Astrocyte (in vitro differentiated cells and primary cell): ENCODE data around the gene VAV2. TPM values are rescaled to one million over a fixed set of nuclear protein-coding genes. Genes with fewer than 3 reads are reported as not detected.

Experiments
- DNase-seq: peaks from one replicate; pipeline ENCODE4 v3.0.0-alpha.2; 2010; ENCODE audit warnings: low read depth
- FAIRE-seq: peaks from 2 replicates; lab custom pipeline; 2011; peaks lifted over from hg19 to GRCh38; lab: Jason Lieb, UNC
- H2AFZ ChIP-seq: 2 replicates; pipeline ENCODE4 v1.6.0; 2012; ENCODE audit warnings: low read depth, low read length, inconsistent platforms
- H3K27ac ChIP-seq: 2 replicates; pipeline ENCODE4 v1.5.1; 2011; ENCODE audit warnings: low read depth, low read length, inconsistent platforms
- H3K27me3 ChIP-seq: 2 replicates; pipeline ENCODE4 v1.6.0; 2011; ENCODE audit warnings: low read length, inconsistent platforms; ENCODE audit not compliant: insufficient read depth
- H3K36me3 ChIP-seq: 2 replicates; pipeline ENCODE4 v1.5.1; 2011; ENCODE audit warnings: low read length, inconsistent platforms; ENCODE audit not compliant: insufficient read depth
- H3K4me1 ChIP-seq: 2 replicates; pipeline ENCODE4 v1.5.1; 2011; ENCODE audit warnings: low read length, inconsistent platforms; ENCODE audit not compliant: insufficient read depth
- H3K4me2 ChIP-seq: 2 replicates; pipeline ENCODE4 v1.6.0; 2012; ENCODE audit warnings: low read length, inconsistent platforms
- H3K4me3 ChIP-seq: 2 replicates; pipeline ENCODE4 v1.5.1; 2011; ENCODE audit warnings: low read depth, mild to moderate bottlenecking, low read length, inconsistent platforms; ENCODE audit not compliant: insufficient read depth
- H3K79me2 ChIP-seq: 2 replicates; pipeline ENCODE4 v1.6.0; 2012; ENCODE audit warnings: mild to moderate bottlenecking, low read length, inconsistent platforms; ENCODE audit not compliant: insufficient read depth
- H3K9ac ChIP-seq: 2 replicates; pipeline ENCODE4 v1.6.0; 2012; ENCODE audit warnings: mild to moderate bottlenecking, low read length, inconsistent platforms
- H3K9me3 ChIP-seq: 2 replicates; pipeline ENCODE4 v1.5.1; 2012; ENCODE audit warnings: low read depth, mild to moderate bottlenecking, low read length, inconsistent platforms; ENCODE audit not compliant: insufficient read depth
- H4K20me1 ChIP-seq: 2 replicates; pipeline ENCODE4 v1.6.0; 2012; ENCODE audit warnings: low read length, inconsistent platforms; ENCODE audit not compliant: insufficient read depth
- H3K27ac Mint-ChIP-seq: one replicate; pipeline ENCODE4 v1.8.0; 2021; ENCODE audit warnings: mild to moderate bottlenecking, mixed read lengths; ENCODE audit not compliant: unreplicated experiment
- H3K27me3 Mint-ChIP-seq: one replicate; pipeline ENCODE4 v1.8.0; 2021; ENCODE audit warnings: low read depth, mixed read lengths; ENCODE audit not compliant: unreplicated experiment
- H3K36me3 Mint-ChIP-seq: one replicate; pipeline ENCODE4 v1.8.0; 2021; ENCODE audit warnings: low read depth, mixed read lengths; ENCODE audit not compliant: unreplicated experiment
- H3K4me1 Mint-ChIP-seq: one replicate; pipeline ENCODE4 v1.8.0; 2021; ENCODE audit warnings: low read depth, mixed read lengths; ENCODE audit not compliant: unreplicated experiment
- H3K4me3 Mint-ChIP-seq: one replicate; pipeline ENCODE4 v1.8.0; 2021; ENCODE audit warnings: mild to moderate bottlenecking, moderate library complexity, mixed read lengths; ENCODE audit not compliant: unreplicated experiment
- H3K9me3 Mint-ChIP-seq: one replicate; pipeline ENCODE4 v1.8.0; 2021; ENCODE audit warnings: mild to moderate bottlenecking, mixed read lengths; ENCODE audit not compliant: unreplicated experiment
- CTCF ChIP-seq: IDR thresholded peaks from 2 replicates; pipeline ENCODE4 v1.5.1; 2011; ENCODE audit warnings: low read depth, mild to moderate bottlenecking, inconsistent platforms, low read length, moderate library complexity; ENCODE audit not compliant: insufficient read depth
- EZH2 ChIP-seq: IDR thresholded peaks from 2 replicates; pipeline ENCODE4 v1.6.1; 2012; ENCODE audit warnings: mild to moderate bottlenecking, low read length, inconsistent platforms; ENCODE audit not compliant: insufficient read depth
- total RNA-seq: library from RNA; stranded (reverse); gene quantifications from 2 replicates; pipeline ENCODE4 v1.2.1, GENCODE V29; 2021

VAV2 gene
- total RNA-seq, 1 donor from 2014 or later, result 36.5 TPM

GRCh38 chr9:133826289-133827085 lies 165.6 kb downstream of the VAV2 start:
- H3K9ac ChIP-seq, result no peak overlapping the region
- peaks cover 2% of the 10 kb centered on the region for H3K36me3 ChIP-seq
- no peak overlapping the region for H3K4me3 Mint-ChIP-seq
- H3K4me1 Mint-ChIP-seq, result peaks cover 16% of the 10 kb centered on the region
- H3K4me2 ChIP-seq, result no peak overlapping the region
- DNase-seq, result no peak
- no peak for FAIRE-seq
- peaks cover 2% of the 10 kb centered on the region for H3K79me2 ChIP-seq
- H4K20me1 ChIP-seq, result peaks cover 61% of the 10 kb centered on the region
- no peak overlapping the region for H3K27ac Mint-ChIP-seq
- no peaks in the 10 kb centered on the region for H3K27me3 Mint-ChIP-seq
- no peak overlapping the region for H3K4me3 ChIP-seq
- peaks cover 28% of the 10 kb centered on the region for H3K36me3 Mint-ChIP-seq
- H3K27me3 ChIP-seq, result no peaks in the 10 kb centered on the region
- H3K9me3 ChIP-seq, result no peaks in the 10 kb centered on the region
- TF ChIP-seq CTCF (no peak), EZH2 (no peak)
- no peak overlapping the region for H3K27ac ChIP-seq
- no peaks in the 10 kb centered on the region for H3K4me1 ChIP-seq
- H3K9me3 Mint-ChIP-seq, result no peaks in the 10 kb centered on the region
- H2AFZ ChIP-seq, result no peak overlapping the region

- Histone ChIP-seq H3K79me2 (peaks cover 2% of the 10 kb centered on the region), H3K36me3 (peaks cover 2% of the 10 kb centered on the region), H3K27ac (no peak overlapping the region), H2AFZ (no peak overlapping the region), H3K9me3 (no peaks in the 10 kb centered on the region), H3K4me2 (no peak overlapping the region), H3K4me3 (no peak overlapping the region), H3K27me3 (no peaks in the 10 kb centered on the region), H3K9ac (no peak overlapping the region), H3K4me1 (no peaks in the 10 kb centered on the region), H4K20me1 (peaks cover 60% of the 10 kb centered on the region)
- FAIRE-seq (no peak), DNase-seq (peak; percentile 7)
- no peak overlapping the region for H3K27ac Mint-ChIP-seq
- H3K4me3 Mint-ChIP-seq, result no peak overlapping the region
- peaks cover 22% of the 10 kb centered on the region for H3K4me1 Mint-ChIP-seq
- peaks cover 29% of the 10 kb centered on the region for H3K36me3 Mint-ChIP-seq
- no peaks in the 10 kb centered on the region for H3K27me3 Mint-ChIP-seq
- no peaks in the 10 kb centered on the region for H3K9me3 Mint-ChIP-seq
- no peak for TF ChIP-seq EZH2
- no peak for TF ChIP-seq CTCF
These were observed 166.4 kb downstream of the VAV2 start for GRCh38 chr9:133825555-133826218.

GRCh38 chr9:133824802-133825186 lies 167.3 kb downstream of the VAV2 start:
- peaks cover 24% of the 10 kb centered on the region for H3K36me3 Mint-ChIP-seq
- Histone ChIP-seq H3K79me2 (peaks cover 2% of the 10 kb centered on the region), H3K27me3 (no peaks in the 10 kb centered on the region), H3K27ac (no peak overlapping the region), H3K4me2 (no peak overlapping the region), H3K9me3 (no peaks in the 10 kb centered on the region), H3K36me3 (peaks cover 2% of the 10 kb centered on the region), H3K9ac (no peak overlapping the region), H2AFZ (no peak overlapping the region), H3K4me1 (no peaks in the 10 kb centered on the region), H4K20me1 (peaks cover 52% of the 10 kb centered on the region), H3K4me3 (no peak overlapping the region)
- no peak for FAIRE-seq
- no peaks in the 10 kb centered on the region for H3K9me3 Mint-ChIP-seq
- no peak overlapping the region for H3K27ac Mint-ChIP-seq
- H3K4me1 Mint-ChIP-seq, result peaks cover 22% of the 10 kb centered on the region
- H3K27me3 Mint-ChIP-seq, result no peaks in the 10 kb centered on the region
- no peak overlapping the region for H3K4me3 Mint-ChIP-seq
- TF ChIP-seq EZH2, result no peak
- TF ChIP-seq CTCF, result no peak
- DNase-seq, result no peak
